Measurements from ENCODE around the gene PCDHB10. TPM values are rescaled to one million over a fixed set of nuclear protein-coding genes. Genes with fewer than 3 reads are reported as not detected.
"Not testable (repeated sequence)": the region's sequence is repeated elsewhere in the genome, so short reads cannot be mapped to it uniquely, and the experiment has no call there.

Gene PCDHB10
- total and polyA plus RNA-seq, 2 donors from 2014 or later = 0.73 to 2.3 TPM

DNA sequence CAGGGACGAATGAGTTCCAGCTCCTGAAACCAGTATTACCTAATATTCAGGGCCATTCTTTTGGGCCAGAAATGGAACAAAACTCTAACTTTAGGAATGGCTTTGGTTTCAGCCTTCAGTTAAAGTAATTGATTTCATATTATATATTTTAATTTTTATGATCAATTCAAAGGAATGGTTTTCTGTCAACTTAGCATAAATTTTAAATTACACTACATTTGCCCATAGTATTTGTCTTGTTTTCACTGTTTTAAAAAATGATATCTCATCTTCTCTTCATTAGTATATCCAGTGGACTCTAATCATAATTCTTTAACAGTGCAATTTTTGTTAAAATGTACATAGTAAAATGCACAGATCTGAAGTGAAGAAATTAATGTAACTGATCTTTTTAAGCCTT lies 11.8 kb upstream of the PCDHB10 start:
- no peaks in the 10 kb centered on the region for H3K4me1 ChIP-seq (ENCODE audit: control insufficient read depth in 2 of 3, insufficient read depth in 2 of 3, low read depth in 1 of 3, low read length in 3 of 3)
- TF ChIP-seq, protein P1, sequence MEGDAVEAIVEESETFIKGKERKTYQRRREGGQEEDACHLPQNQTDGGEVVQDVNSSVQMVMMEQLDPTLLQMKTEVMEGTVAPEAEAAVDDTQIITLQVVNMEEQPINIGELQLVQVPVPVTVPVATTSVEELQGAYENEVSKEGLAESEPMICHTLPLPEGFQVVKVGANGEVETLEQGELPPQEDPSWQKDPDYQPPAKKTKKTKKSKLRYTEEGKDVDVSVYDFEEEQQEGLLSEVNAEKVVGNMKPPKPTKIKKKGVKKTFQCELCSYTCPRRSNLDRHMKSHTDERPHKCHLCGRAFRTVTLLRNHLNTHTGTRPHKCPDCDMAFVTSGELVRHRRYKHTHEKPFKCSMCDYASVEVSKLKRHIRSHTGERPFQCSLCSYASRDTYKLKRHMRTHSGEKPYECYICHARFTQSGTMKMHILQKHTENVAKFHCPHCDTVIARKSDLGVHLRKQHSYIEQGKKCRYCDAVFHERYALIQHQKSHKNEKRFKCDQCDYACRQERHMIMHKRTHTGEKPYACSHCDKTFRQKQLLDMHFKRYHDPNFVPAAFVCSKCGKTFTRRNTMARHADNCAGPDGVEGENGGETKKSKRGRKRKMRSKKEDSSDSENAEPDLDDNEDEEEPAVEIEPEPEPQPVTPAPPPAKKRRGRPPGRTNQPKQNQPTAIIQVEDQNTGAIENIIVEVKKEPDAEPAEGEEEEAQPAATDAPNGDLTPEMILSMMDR (IDR thresholded peaks at IDR 0.05; ENCODE audit: borderline replicate concordance, extremely low read depth, insufficient read depth) = no peak
- no peaks in the 10 kb centered on the region for H3K36me3 ChIP-seq (ENCODE audit: control insufficient read depth in 2 of 3, insufficient read depth in 3 of 3, low read length in 3 of 3)
- intact Hi-C loops (cut with DNase I) = no loop called here
- DNase-seq = no peak
- no peak overlapping the region for H3K4me3 ChIP-seq (ENCODE audit: low read length in 3 of 3)
- no peak overlapping the region for H3K27ac ChIP-seq (ENCODE audit: low read depth in 2 of 2, low read length in 2 of 2)
- H3K27me3 ChIP-seq (ENCODE audit: control insufficient read depth, insufficient read depth, low read length) = peaks cover 2% of the 10 kb centered on the region
- no peak overlapping the region for H3K9ac ChIP-seq (ENCODE audit: low read length in 3 of 3)
- H3K9me3 ChIP-seq (ENCODE audit: control insufficient read depth in 2 of 3, insufficient read depth in 1 of 3, low read length in 3 of 3) = peaks cover 2 to 25% (median 25%) of the 10 kb centered on the region in 3 donors
- peak; percentile 3 for FAIRE-seq

DNA sequence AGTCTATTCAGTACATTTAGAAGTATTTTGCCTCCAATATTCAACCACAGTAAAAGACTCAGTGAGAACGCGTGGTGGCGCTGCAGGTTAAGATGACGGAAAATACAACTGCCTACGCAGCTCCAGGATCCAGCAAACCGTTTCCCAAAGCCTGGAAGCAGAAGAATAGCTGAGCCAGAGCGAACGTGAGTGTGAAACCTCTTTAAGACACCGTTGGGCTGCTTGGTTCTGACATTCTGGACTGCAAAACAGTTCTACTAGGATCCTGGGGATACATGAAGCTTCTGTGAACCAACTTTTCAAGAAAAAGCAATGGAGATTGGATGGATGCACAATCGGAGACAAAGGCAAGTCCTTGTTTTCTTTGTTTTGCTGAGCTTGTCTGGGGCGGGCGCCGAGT lies 9.9 kb upstream of the PCDHB10 start, which contains the start of gene PCDHB16:
Gene PCDHB16 (plus strand): TSS at position 140 of the 400 bp plus-strand sequence. CDS start 173 bp downstream, at position 313.
- no peak within 1 kb of the TSS for H3K27ac ChIP-seq (ENCODE audit: low read depth in 2 of 2, low read length in 2 of 2)
- peak; percentile 44 to 67 (median 50) for DNase-seq
- peaks cover 0 to 22% (median 22%) of the 10 kb centered on the region in 3 donors for H3K9me3 ChIP-seq (ENCODE audit: control insufficient read depth in 2 of 3, insufficient read depth in 1 of 3, low read length in 3 of 3)
- peak within 1 kb of the TSS; percentile 36 to 50 (median 37) for H3K4me3 ChIP-seq (ENCODE audit: low read length in 3 of 3)
- no peaks in the 10 kb centered on the region for H3K36me3 ChIP-seq (ENCODE audit: control insufficient read depth in 2 of 3, insufficient read depth in 3 of 3, low read length in 3 of 3)
- no peak for FAIRE-seq
- H3K9ac ChIP-seq (ENCODE audit: low read length in 3 of 3) = no peak within 1 kb of the TSS
- H3K4me1 ChIP-seq (ENCODE audit: control insufficient read depth in 2 of 3, insufficient read depth in 2 of 3, low read depth in 1 of 3, low read length in 3 of 3) = no peaks in the 10 kb centered on the region
- TF ChIP-seq, protein P1 (IDR thresholded peaks at IDR 0.05; ENCODE audit: borderline replicate concordance, extremely low read depth, insufficient read depth) = peak; percentile 40
- intact Hi-C loops (cut with DNase I) = no loop called here
- no peaks in the 10 kb centered on the region for H3K27me3 ChIP-seq (ENCODE audit: control insufficient read depth, insufficient read depth, low read length)

DNA sequence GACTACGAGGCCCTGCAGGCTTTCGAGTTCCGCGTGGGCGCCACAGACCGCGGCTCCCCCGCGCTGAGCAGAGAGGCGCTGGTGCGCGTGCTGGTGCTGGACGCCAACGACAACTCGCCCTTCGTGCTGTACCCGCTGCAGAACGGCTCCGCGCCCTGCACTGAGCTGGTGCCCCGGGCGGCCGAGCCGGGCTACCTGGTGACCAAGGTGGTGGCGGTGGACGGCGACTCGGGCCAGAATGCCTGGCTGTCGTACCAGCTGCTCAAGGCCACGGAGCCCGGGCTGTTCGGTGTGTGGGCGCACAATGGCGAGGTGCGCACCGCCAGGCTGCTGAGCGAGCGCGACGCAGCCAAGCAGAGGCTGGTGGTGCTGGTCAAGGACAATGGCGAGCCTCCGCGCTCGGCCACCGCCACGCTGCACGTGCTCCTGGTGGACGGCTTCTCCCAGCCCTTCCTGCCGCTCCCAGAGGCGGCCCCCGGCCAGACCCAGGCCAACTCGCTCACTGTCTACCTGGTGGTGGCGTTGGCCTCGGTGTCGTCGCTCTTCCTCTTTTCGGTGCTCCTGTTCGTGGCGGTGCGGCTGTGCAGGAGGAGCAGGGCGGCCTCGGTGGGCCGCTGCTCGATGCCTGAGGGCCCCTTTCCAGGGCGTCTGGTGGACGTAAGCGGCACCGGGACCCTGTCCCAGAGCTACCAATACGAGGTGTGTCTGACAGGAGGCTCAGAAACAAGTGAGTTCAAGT lies 7.9 kb upstream of the PCDHB10 start:
- peak in 1 of 5 donors; percentile 32 for DNase-seq
- H3K27me3 ChIP-seq (ENCODE audit: control insufficient read depth, insufficient read depth, low read length); H3K27ac ChIP-seq (ENCODE audit: low read depth in 2 of 2, low read length in 2 of 2); H3K9ac ChIP-seq (ENCODE audit: low read length in 3 of 3); FAIRE-seq; H3K4me1 ChIP-seq (ENCODE audit: control insufficient read depth in 2 of 3, insufficient read depth in 2 of 3, low read depth in 1 of 3, low read length in 3 of 3); intact Hi-C loops (cut with DNase I); H3K36me3 ChIP-seq (ENCODE audit: control insufficient read depth in 2 of 3, insufficient read depth in 3 of 3, low read length in 3 of 3); H3K4me3 ChIP-seq (ENCODE audit: low read length in 3 of 3): not testable (repeated sequence)
- H3K9me3 ChIP-seq (ENCODE audit: control insufficient read depth in 2 of 3, insufficient read depth in 1 of 3, low read length in 3 of 3) = peaks cover 0 to 16% (median 15%) of the 10 kb centered on the region in 3 donors

DNA sequence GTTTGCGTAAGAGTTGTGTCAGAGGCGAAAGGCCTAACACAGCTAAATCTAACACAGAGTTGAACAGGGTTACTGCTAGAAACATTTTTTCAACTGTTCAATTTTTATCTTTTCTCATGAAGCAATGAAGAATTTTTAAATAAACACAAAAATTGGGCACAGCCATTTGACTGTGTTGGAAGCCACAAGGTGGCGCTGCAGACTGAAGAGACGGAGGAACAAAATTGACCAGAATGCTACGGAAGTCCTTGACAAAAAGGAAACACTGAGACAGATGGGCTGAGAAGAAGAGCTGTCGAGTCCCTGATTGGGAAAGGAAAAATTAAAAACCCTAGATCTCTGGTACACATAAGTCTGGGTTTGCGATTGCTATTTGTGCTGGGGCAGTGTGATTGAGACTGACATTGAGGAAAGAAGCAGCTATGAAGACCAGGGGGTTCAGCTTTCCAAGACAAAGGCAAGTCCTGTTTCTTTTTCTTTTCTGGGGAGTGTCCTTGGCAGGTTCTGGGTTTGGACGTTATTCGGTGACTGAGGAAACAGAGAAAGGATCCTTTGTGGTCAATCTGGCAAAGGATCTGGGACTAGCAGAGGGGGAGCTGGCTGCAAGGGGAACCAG lies 5.1 kb upstream of the PCDHB10 start, which contains the start of gene PCDHB9:
Gene PCDHB9 (plus strand): TSS at position 265 of the 616 bp plus-strand sequence. CDS start 158 bp downstream, at position 423.
- intact Hi-C loops (cut with DNase I) = no loop called here
- FAIRE-seq (no peak), DNase-seq (peak in 2 of 5 donors; percentile 17 to 28)
- H3K9ac ChIP-seq (ENCODE audit: low read length in 3 of 3) = no peak within 1 kb of the TSS
- no peaks in the 10 kb centered on the region for H3K36me3 ChIP-seq (ENCODE audit: control insufficient read depth in 2 of 3, insufficient read depth in 3 of 3, low read length in 3 of 3)
- no peaks in the 10 kb centered on the region for H3K4me1 ChIP-seq (ENCODE audit: control insufficient read depth in 2 of 3, insufficient read depth in 2 of 3, low read depth in 1 of 3, low read length in 3 of 3)
- H3K27me3 ChIP-seq (ENCODE audit: control insufficient read depth, insufficient read depth, low read length) = no peaks in the 10 kb centered on the region
- H3K27ac ChIP-seq (ENCODE audit: low read depth in 2 of 2, low read length in 2 of 2) = no peak within 1 kb of the TSS
- H3K9me3 ChIP-seq (ENCODE audit: control insufficient read depth in 2 of 3, insufficient read depth in 1 of 3, low read length in 3 of 3) = peaks cover 0 to 24% (median 16%) of the 10 kb centered on the region in 3 donors
- H3K4me3 ChIP-seq (ENCODE audit: low read length in 3 of 3) = peak within 1 kb of the TSS; percentile 16 to 50 (median 28)
- TF ChIP-seq, protein P1 (IDR thresholded peaks at IDR 0.05; ENCODE audit: borderline replicate concordance, extremely low read depth, insufficient read depth) = peak; percentile 34

DNA sequence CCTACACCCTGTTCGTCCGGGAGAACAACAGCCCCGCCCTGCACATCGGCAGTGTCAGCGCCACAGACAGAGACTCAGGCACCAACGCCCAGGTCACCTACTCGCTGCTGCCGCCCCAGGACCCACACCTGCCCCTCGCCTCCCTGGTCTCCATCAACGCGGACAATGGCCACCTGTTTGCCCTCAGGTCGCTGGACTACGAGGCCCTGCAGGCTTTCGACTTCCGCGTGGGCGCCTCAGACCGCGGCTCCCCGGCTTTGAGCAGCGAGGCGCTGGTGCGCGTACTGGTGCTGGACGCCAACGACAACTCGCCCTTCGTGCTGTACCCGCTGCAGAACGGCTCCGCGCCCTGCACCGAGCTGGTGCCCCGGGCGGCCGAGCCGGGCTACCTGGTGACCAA lies 3.5 kb upstream of the PCDHB10 start:
- H3K4me3 ChIP-seq (ENCODE audit: low read length in 3 of 3); FAIRE-seq; intact Hi-C loops (cut with DNase I); H3K36me3 ChIP-seq (ENCODE audit: control insufficient read depth in 2 of 3, insufficient read depth in 3 of 3, low read length in 3 of 3); H3K4me1 ChIP-seq (ENCODE audit: control insufficient read depth in 2 of 3, insufficient read depth in 2 of 3, low read depth in 1 of 3, low read length in 3 of 3); H3K9ac ChIP-seq (ENCODE audit: low read length in 3 of 3); H3K27me3 ChIP-seq (ENCODE audit: control insufficient read depth, insufficient read depth, low read length); H3K27ac ChIP-seq (ENCODE audit: low read depth in 2 of 2, low read length in 2 of 2): not testable (repeated sequence)
- H3K9me3 ChIP-seq (ENCODE audit: control insufficient read depth in 2 of 3, insufficient read depth in 1 of 3, low read length in 3 of 3) = peaks cover 0 to 18% (median 6%) of the 10 kb centered on the region in 3 donors
- peak in 1 of 5 donors; percentile 44 for DNase-seq

Measured in kidney (tissue), 14 donors.